Left kidney (tissue), 2 donors: ENCODE measurements around the gene PHF2. TPM values are rescaled to one million over a fixed set of nuclear protein-coding genes. Genes with fewer than 3 reads are reported as not detected.

ENCODE experiments used
- DNase-seq: peaks from one replicate; pipeline ENCODE4 v3.0.0-alpha.2; 2013
- polyA plus RNA-seq: library from polyadenylated mRNA; unstranded; fragments of 120-200 nt; gene quantifications from one replicate; pipeline ENCODE4 v1.2.1, GENCODE V29; 2013; ENCODE audit not compliant: insufficient read length

The PHF2 gene
- polyA plus RNA-seq, 1 donor = 37.8 TPM

DNA sequence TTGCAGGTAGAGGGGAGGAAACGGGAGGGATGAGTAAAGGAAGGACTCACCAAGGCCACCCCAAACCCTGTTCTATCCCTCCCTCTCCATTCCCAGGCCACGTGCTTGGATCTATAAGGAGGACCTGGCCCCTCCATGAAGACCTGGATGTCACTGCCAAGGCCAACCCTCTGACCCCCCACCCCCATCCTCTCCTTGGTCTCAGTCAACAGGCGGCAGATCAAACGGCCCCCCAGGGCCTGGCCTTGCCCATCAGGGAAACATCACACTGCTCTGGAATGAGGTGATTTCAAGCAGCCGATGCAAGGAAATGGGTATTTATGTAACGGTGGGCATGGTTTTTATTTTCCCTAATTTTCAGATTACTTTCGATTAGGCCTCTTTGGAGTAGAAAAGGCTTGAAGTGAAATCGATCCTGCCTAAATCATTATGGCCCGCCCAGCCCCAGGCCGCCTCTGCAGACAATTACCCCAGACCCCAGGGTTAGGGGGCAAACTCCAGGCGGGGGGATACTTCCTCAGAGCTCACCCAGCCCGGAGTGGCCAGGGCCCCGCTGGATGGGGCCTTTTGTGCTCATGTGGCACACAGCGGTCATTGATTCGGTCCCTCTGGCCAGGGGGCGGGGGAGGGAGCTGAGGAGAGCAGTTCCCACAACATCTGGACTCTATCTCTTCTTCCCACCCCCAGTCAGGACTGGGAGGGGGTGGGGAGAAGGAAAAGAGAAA lies 125.3 kb downstream of the PHF2 start:
- no peak for DNase-seq

DNA sequence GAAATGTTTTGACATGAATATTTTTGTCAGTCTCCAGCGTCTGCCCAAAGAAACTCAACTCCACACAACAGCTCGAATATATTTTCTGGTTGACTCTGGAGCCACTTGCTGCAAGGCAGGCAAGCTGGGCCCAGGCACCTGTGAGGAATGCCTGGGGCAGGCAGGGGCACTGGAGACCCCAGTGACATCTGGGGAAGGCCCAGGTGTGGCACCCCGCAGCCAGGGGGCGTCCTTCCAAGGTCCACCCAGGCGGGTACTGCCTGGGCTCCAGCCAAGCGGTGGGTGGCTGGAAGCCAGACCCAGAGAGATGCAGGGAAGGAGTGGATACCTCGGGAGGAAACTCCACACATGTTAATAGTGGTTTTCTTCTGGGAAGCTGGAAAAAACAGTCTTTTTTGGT lies 125.9 kb downstream of the PHF2 start:
- no peak for DNase-seq

DNA sequence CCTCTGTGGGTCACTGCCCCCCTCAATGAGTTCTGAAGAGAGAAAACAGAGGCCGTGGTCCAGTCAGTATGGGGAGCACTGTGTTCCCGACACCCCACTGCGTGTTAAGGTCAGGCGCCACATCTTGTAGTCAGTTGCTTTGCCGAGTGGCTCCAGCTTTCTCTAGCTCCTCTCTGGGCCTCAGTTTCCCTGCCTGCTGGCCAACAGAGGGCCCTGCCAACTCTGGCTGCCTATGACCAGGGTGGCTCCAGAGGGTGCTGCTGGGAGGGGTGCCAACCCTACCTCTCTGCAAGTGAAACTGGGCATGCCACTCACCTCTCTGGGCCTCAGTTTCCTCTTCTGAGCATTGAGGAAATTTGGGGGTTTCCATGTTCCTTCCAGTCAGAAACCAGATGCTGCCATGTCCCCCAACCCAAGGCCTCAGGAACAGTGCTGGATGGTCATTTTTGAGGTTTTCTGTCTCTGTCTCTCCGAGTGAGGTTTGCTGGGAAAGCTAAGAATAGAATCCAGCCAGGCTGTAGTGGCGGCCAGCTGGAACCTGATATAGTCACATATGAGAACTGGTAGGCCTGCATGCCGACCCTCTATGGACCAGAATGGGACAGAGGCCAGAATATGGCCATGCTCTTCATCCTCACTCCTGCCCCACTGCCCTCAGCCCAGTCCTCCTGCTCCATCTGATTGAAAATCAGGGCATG lies 132.1 kb downstream of the PHF2 start:
- DNase-seq = no peak

DNA sequence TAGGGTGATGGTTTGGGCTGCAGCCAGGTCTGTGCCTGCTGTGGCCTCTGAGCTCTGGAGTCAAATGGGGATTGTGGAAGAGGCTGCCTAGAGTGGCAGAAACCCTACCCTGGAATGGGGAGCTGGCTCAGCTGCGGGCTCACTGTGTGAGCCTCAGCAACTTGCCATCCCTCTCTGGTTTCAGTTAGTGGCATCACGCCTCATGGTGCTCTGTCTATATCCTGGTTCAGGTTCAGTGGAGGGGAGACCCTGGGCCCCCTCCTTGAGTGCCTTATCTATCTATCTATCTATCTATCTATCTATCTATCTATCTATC lies 132.6 kb downstream of the PHF2 start:
- DNase-seq = no peak

DNA sequence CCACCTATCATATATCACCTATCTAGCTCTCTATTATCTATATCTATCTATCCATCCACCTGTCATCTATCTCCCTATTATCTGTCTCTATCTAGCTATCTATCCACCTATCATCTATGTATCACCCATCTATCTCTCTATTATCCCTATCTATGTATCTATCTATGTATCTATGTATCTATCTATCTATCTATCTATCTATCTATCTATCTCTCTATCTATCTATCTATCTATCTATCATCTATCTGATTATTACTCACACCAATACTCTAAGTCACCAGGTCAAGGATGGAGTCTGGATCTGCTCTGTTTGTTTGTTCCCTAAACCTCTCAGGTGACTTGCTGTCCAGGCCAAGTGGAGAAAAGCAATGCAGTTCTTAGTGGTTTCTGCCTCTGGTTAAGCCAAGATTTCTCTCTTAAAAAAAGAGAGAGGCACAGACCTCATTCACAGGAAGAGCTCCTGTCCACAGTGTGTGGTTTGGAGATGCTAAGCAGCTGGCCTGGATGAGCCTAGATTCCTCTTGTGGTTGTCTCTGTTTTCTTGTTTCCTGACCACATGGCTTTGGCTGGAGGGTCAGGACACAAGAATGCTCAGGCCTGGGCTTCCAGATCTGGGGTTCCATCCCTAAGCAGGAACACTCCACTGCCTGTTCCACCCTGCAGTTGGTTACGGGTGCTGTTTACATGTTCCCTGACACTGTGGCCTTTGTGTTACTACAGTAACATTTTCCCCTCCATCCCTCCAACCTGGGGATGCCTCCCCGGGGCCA lies 133.4 kb downstream of the PHF2 start:
- DNase-seq = no peak

DNA sequence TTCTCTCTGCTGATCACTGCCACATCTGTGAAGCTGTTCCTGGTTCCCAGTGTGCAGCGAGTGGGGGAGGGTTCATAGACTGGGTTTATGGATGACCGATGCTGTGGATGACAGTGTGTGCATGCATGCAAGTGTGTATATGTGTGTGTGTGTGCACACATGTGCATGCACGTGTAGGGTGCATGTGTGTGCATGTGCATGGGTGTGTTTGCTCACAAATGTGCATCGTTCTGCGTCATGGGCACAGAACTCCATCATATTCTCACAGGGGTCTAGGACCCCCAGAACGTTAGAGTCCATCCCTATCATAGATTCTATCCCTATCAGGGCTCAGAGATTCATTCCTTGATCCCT lies 134.0 kb downstream of the PHF2 start:
- no peak for DNase-seq

DNA sequence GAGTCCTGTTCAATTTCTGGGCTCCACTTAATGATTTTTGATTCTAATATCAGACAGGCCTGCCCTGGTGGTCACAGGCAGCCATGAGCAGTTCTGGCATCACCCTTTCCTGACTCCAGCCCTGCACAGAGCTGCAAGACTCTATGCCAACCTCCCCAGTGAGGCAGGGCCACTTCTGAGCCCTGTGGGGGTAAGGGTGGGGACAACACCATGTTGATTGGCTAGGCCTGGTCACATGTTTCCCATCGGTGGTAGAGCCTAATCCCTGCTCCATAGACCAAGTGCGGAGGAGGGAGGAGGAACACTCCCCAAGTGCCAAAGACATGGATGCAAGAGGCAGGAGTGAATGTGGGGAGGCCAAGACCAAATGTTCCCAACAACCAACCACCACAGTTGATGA lies 134.6 kb downstream of the PHF2 start:
- no peak for DNase-seq

DNA sequence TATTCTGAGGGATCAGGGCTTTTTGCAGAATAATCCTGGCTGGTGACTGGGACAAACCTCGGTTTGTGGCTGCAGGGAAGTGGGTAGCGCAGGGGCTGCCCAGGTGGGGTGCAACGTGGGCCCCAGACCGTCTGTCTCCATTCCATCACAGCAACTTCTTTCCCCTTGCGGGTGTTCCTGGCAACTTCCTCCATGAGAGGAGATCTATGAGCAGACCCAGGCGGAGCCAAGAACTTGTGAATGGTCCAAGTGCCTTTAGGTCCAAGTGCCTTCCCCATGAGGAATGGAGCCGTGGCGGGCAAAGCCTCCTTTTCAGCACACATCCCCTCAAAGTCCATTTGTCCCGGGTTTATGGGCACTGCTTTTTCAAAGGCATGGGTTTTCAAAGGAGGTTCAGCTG lies 136.5 kb downstream of the PHF2 start:
- no peak for DNase-seq

DNA sequence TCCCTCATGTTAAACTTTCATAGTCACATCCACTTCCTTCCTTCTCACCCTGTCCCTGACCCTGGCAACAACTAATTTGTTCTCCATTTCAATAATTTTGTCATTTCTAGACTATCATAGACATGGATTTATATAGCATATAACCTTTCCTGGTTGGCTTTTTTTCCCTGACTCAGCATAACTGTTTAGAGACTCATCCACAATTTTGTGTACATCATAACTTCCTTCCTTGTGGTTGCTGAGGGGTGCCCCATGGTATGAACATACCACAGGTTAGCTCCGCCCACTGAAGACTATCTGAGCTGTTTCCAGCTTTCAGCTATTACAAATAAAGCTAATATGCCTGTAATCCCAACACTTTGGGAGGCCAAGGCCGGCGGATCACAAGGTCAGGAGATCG lies 137.3 kb downstream of the PHF2 start:
- DNase-seq = no peak

DNA sequence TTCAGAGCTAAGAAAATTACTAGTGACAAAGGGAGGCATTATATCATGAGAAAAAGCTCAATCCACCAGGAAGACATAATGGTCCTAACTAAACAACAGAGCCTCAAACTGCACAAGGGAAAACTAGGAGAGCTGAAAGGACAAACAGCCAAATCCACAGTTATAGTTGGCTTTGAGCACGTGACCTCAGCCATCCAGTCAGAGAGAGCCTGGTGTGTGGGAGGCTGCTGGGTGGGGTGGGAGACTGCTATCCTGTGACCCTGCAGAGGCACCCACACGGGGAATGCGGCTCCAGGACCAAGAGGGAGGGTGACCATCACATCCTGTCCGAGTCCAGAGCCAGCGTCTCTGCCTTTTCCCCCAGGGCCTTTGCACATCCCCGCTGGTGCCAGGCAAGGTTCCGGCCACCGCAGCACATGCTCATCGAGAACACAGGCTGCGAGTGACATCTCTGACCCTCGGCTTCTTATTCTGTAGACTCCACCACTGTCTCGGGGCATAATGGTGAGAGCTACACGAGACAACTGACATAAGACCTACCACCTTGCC lies 145.1 kb downstream of the PHF2 start:
- no peak for DNase-seq

DNA sequence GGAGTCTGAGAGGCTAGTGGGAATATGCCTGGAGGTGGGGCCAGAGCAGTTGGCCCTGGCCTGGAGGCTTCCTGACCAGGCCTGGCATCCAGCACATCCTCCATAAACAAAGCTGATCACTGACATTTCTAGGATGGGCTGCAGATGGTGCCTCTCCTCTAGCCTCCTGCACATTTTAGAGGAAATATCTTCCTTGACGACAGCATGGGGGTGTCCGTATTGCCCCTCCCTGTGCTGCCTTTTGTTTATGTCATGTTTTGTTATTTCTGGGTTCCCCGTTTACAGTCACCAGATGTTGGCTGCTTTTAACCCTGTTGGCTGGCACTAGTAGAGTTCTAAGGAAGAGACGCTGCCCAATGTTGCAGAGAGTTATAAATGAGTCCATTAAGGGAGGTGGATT lies 148.5 kb downstream of the PHF2 start:
- no peak for DNase-seq

DNA sequence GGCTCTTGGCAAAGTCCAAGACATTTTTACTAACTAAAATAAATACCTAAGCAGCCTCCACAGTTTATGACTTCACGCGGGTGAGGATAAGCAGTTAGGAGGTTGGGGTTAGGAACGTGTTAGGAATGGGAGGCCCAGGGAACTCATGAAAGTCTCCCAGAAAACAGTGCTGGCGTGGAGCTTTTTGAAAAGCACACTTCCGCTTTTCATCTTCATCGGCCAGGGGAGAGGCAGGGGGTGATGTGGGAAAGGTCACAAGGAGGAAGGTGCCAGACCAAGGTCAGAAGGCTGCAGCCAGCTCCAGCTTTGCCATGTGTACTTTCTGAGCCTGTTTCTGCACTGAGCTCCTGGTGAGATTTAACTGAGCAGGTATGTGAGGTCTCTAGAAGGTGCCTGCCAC lies 149.0 kb downstream of the PHF2 start:
- DNase-seq = no peak

DNA sequence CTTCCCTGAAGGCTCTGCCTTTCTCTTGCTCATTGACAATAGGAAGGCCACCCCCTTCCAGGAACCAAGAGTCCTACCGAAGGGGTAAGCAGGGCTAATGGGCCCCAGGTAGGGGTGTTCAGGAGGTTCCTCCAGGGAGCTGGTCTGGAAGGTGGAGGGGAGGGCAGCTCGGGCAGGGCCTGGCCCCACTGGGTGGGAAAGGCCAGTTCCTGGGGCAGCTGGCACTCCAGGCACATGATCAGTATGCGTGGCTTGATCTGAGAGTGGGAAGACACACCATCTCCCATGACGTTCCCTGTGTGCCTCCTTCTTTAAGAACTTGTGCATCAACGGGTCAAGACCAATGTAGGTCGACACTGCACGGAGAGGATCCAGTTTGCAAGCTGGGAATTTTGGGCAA lies 149.8 kb downstream of the PHF2 start:
- DNase-seq = no peak

Other genes starting within 250 kb of the PHF2 start
- gene FAM120A, start 124.9 kb upstream of the PHF2 start, polyA plus RNA-seq = 79.9 TPM
- 66.8 TPM for gene FAM120AOS, start 123.0 kb upstream of the PHF2 start, polyA plus RNA-seq